Measurements from ENCODE around the gene RAPH1. TPM values are rescaled to one million over a fixed set of nuclear protein-coding genes. Genes with fewer than 3 reads are reported as not detected.
A peak's percentile ranks its signal among the peaks of the same experiment; 100 is the strongest.

RAPH1 gene
- total RNA-seq (2014; rRNA removed; shearing (Covaris generic)): 2.8 and 4.4 TPM in 2 replicates

DNA sequence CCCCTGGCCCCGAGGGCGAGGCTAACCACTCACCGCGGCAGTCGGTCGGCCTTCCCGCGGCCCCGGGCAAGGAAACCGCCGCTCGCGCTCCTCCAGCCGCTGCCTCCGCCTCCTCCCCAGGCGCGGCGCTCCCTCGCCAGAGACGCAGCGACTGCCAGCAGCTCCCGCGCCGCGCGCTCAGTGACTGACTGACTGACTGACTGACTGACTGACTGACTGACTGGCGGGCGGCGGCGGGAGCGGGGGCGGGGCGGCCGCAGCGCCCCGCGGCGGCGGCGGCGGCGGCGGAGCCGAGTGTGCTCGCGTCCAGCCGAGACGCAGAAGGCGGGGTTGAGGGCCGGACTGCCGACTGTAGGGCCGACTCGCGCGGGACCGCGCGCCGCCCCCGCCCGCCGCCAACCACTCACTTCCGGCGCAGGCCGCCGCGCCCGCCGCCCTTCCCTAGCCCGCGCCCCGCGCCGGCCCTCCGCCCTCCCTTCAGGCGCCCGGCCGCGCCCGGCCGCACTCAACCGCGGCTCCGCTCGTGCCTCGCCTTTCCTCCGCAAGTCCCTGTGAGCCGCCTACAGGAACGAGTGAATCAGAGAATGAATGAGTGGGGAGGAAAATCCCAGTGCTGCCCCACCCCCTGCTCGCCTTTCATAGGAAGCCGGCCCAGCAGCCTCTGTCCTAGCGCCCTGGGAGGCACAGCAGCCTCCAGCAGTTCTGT lies at the start of gene RAPH1:
RAPH1 (minus strand) TSS at position 224 of the 706 bp plus-strand sequence. CDS start 39,948 bp downstream, outside the sequence.
- DNase-seq (ENCODE audit: low spot score): peak; percentile 70
- in situ Hi-C loops (cut with HindIII; ENCODE audit: low sequenced_read_pairs): no loop called here

DNA sequence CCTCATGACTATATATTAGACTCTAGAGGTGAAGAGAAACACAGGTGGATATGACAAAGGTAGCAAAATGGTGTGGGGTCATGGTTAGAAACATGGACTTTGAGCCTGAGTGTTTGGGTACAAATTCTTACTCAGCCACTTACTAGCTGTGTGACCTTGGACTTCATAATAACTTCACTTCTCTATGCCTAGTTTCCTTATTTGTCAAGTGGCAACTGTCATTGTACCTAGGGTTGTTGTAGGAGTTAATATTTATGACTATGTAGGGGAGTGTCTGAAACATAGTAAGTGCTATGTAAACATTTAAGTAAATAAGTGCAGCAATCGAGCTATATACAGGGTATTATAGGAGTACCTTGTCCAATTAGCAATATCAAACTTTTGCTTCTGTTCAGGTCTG lies 49.7 kb upstream of the RAPH1 start:
- in situ Hi-C loops (cut with HindIII; ENCODE audit: low sequenced_read_pairs): no loop called here
- DNase-seq (ENCODE audit: low spot score): no peak

DNA sequence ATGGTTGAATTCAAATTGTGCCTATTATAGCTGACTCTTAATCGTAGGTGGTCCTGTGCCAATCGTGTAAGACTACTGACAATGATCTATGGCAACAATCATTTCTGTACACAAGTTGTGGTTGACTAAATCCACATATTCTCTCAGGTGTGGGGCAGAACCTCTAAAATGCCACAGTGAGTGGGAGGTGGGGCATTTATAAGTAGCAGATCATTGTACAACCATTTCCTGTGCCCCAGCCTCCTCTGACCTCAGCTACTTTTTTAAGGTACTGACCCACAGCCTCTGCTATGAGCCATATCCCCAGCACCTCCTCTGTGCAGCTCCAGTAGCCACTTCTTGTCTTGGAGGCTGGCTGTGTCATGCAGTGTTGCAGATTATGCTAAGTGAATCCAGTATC lies 48.6 kb upstream of the RAPH1 start:
- in situ Hi-C loops (cut with HindIII; ENCODE audit: low sequenced_read_pairs): no loop called here
- no peak for DNase-seq (ENCODE audit: low spot score)

- in situ Hi-C loops (cut with HindIII; ENCODE audit: low sequenced_read_pairs): no loop called here
- no peak for DNase-seq (ENCODE audit: low spot score)
These were observed 48.1 kb upstream of the RAPH1 start for GRCh38 chr2:203583084-203583695.

DNA sequence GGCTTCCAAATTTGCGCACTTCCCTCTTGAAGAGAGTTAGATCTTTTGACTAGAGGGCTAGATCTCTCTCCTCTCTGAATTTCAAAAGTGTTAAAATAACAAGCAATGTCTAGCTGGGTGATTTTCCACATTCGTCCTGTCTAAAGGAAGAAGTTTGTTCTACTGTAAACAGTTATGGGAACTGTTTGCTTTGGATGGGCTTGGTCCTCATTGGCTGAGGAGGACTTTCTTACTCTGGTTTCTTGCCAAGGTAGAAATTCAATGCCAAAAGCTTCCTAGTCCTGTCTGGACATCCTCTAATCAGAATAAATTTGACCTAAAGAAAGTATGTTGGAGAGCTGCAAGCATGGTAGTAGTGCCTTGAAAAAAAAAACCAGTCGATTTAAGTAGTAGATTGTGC lies 47.4 kb upstream of the RAPH1 start:
- in situ Hi-C loops (cut with HindIII; ENCODE audit: low sequenced_read_pairs): no loop called here
- DNase-seq (ENCODE audit: low spot score): no peak

DNA sequence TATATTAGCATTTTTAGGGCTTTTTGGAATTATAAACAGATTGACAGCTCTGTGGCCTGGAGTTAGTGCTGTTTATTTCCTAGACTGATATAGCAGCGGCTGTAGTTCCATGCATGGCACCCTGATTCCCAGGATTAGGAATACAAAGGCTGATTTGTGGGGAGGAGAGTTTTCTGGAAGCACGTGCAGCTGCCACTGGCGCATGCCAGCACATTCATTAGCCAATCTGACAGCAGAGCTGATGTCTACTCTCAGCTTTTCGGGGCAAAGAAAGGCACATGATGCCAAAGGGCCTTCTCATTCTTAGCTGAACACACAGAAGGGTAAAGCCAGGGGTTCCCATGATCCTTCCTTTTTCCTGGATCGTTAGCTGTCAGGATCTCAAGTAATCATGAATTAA lies 45.7 kb upstream of the RAPH1 start:
- no peak for DNase-seq (ENCODE audit: low spot score)
- in situ Hi-C loops (cut with HindIII; ENCODE audit: low sequenced_read_pairs): no loop called here

DNA sequence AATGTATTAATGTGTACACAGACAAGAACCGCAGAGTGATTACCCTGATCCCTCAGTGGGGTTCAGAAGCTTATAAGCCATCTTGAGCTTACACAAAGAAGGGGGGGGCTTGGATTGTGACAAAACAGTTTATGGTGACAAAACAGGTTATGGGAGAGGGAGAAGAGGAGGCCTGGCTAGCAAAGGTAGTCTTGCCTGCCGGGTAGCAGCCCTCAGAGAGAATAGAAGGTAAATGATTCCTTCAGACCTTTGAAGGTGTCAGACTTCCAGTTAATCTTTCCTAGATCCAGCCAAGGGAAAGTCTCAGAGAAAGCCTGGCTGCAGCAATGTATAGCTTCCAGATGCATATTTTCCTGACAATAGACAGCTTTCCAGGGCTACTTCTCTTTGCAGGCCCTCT lies 44.6 kb upstream of the RAPH1 start:
- in situ Hi-C loops (cut with HindIII; ENCODE audit: low sequenced_read_pairs): no loop called here
- DNase-seq (ENCODE audit: low spot score): no peak

GRCh38 chr2:203578759-203579643 lies 43.9 kb upstream of the RAPH1 start:
- no peak for DNase-seq (ENCODE audit: low spot score)
- in situ Hi-C loops (cut with HindIII; ENCODE audit: low sequenced_read_pairs): no loop called here

DNA sequence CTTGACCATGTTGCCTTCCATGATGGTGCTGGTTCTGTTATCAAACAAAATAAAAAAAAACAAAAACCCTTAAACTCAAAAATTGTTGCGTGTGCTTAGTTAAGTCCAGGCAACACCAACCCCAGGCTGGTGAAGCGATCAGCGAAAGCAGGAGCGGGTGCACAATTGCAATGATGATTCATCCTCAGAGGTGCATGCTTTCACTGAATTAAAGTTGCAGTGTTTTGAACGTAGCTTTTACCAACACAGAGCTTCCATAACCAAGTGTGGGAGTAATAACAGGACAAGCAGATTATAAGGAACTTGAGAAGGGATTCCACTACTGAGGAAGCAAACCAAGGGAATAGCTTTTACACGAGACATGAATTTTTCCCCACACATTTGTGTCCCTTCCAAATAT lies 39.7 kb upstream of the RAPH1 start:
- no peak for DNase-seq (ENCODE audit: low spot score)
- in situ Hi-C loops (cut with HindIII; ENCODE audit: low sequenced_read_pairs): no loop called here

GRCh38 chr2:203572316-203572715 lies 37.2 kb upstream of the RAPH1 start:
- DNase-seq (ENCODE audit: low spot score): no peak
- in situ Hi-C loops (cut with HindIII; ENCODE audit: low sequenced_read_pairs): no loop called here

GRCh38 chr2:203569677-203570316 lies 34.7 kb upstream of the RAPH1 start:
- DNase-seq (ENCODE audit: low spot score): no peak
- in situ Hi-C loops (cut with HindIII; ENCODE audit: low sequenced_read_pairs): no loop called here

- in situ Hi-C loops (cut with HindIII; ENCODE audit: low sequenced_read_pairs): no loop called here
- no peak for DNase-seq (ENCODE audit: low spot score)
These were observed 32.6 kb upstream of the RAPH1 start for GRCh38 chr2:203567691-203568090.

DNA sequence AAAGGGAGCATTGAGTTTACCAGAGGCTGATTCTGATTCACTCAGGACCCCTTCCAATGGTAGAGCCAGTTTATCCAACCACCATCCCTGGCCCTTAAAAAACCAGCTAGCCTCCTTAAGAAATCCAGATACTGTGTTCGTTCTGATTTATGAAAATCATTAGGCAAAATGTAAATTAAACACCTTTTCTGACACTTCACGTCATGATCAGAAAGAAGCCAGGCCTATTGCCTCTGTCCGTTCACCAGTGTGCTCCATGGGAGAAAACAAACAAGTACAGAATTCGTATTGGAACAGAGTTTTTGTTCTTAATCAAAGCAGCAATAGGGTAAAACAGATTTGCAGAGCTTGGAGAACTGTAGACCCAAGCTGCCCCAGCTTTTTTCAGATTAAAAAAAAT lies 31.1 kb upstream of the RAPH1 start:
- no peak for DNase-seq (ENCODE audit: low spot score)
- in situ Hi-C loops (cut with HindIII; ENCODE audit: low sequenced_read_pairs): no loop called here

DNA sequence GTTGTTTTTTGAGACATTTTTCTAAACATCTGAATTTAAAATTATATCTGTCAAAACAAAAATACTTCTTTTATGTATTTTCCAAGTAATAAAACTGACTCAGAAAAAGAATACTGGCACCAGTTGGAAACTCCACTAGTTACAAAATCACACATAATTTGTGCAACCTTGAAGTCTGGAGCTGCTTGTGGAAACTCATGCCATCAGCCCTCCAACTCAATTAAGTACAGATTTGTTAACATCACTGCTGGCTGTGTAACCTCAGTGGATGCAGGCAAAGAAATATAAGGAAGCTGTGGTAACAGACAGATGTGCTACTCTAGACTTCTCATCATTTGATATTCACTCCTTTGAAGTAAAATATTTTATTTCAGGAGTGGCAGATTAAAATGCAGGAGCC lies 30.0 kb upstream of the RAPH1 start:
- in situ Hi-C loops (cut with HindIII; ENCODE audit: low sequenced_read_pairs): no loop called here
- no peak for DNase-seq (ENCODE audit: low spot score)

DNA sequence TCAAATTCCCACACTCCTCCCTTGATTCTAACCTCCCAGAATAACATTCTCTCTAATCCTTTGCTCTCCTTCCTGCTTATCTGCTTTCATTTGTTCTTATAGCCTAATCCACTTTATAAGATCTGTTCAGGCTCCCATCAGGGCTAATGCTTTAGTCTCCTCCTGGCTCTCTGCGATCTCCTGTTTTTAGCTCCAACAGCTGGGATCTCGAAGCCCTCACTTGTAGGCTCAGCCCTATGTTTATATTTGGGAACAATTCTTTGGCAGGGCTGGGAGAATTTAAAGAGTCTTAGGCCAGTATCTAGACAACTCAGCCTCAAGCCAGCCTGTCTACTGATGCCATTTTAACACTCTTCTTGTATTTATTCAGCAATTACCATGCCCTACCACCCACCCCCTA lies 27.2 kb upstream of the RAPH1 start:
- no peak for DNase-seq (ENCODE audit: low spot score)
- in situ Hi-C loops (cut with HindIII; ENCODE audit: low sequenced_read_pairs): no loop called here

GRCh38 chr2:203559641-203560040 lies 24.5 kb upstream of the RAPH1 start:
- in situ Hi-C loops (cut with HindIII; ENCODE audit: low sequenced_read_pairs): no loop called here

DNA sequence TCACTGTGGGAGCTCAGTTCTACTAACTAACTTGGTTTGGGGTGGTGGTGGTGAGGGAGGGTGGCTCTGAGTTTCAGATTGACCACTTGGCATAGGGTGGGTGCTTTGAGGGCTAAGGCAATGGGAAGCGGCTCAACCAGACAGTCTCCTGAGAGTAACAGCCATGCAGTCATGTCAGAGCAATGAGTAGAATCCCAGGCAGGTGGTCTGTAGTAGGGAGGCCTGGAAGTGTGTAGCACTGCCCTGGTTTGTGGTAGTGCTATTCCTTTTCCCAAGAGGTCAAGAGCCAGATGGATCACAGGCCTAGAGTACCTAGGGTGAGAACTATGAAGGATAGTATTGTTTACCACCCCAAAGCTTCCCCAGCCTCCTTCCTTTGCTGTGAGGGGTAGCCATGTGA lies 18.7 kb upstream of the RAPH1 start:
- in situ Hi-C loops (cut with HindIII; ENCODE audit: low sequenced_read_pairs): no loop called here
- no peak for DNase-seq (ENCODE audit: low spot score)

More at GRCh38 chr2:203559641-203560040, 24.5 kb upstream of the RAPH1 start:
- DNase-seq (ENCODE audit: low spot score): no peak

- in situ Hi-C loops (cut with HindIII; ENCODE audit: low sequenced_read_pairs): no loop called here
- DNase-seq (ENCODE audit: low spot score): no peak
These were observed 16.7 kb upstream of the RAPH1 start for GRCh38 chr2:203551778-203552177.

DNA sequence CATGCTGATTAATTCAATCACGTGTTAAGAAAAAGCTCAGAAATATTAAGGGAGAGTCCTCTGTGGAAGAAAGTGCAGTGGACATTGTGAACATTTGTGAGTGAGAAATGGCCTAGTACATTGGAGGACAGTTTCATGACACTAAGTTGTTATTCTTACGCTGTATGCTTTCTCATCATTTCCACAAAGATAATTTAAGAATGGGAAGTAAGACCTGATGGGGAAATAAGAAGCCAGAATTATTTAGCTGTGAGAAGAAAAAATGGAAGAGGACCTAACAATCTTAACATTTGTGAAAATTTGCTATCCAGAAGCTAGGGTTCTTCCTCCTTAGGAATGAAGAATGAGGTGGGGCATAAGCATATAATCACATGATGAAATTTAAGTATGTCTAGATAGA lies 15.2 kb upstream of the RAPH1 start:
- no peak for DNase-seq (ENCODE audit: low spot score)
- in situ Hi-C loops (cut with HindIII; ENCODE audit: low sequenced_read_pairs): no loop called here

DNA sequence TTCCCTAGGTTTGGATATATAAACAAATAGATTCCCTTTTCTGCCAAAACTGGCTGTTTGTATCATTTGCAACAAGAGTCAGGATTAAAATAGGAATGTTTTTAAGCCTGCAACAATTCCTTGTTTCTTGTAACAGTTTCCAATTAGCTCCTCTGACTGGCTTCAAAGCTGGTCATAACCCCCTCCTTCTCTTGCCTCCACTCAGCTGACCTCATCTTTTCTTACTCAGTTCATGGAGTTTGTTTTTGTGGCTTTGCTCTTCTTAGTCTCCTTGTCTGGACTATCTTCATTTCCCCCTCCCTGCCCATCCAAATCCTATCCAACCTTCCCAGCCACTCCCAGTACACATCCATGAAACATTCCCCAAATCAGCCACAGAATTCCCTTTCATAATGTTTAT lies 14.3 kb upstream of the RAPH1 start:
- in situ Hi-C loops (cut with HindIII; ENCODE audit: low sequenced_read_pairs): no loop called here
- DNase-seq (ENCODE audit: low spot score): no peak
